Pancreas (tissue), 10 donors: ENCODE results near the gene GDF11. TPM values are rescaled to one million over a fixed set of nuclear protein-coding genes. Genes with fewer than 3 reads are reported as not detected.

Source experiments
- ATAC-seq, 4 donors: fragments of 200-7000 bp; cut with Tn5 transposase; one replicate each; pipeline versions ENCODE4 v1.8.0 to v1.9.1; 2020; ENCODE audit warnings: mild to moderate bottlenecking in 4 of 4, moderate library complexity in 4 of 4
- DNase-seq, 6 donors: peaks; one replicate each; pipeline ENCODE4 v3.0.0-alpha.2; 2020
- FAIRE-seq: peaks from 2 replicates; lab custom pipeline; 2012; peaks lifted over from hg19 to GRCh38; lab: Jason Lieb, UNC
- H3K27ac ChIP-seq, 4 donors: fragments of 200-600 bp; sonication (generic); 1 replicate in 3 of 4; 2 replicates in 1 of 4; pipeline versions ENCODE4 v1.5.0 to v1.8.0; 2020
- H3K27me3 ChIP-seq, 4 donors: fragments of 200-600 bp; one replicate each; pipeline ENCODE4 v1.8.0; 2021
- H3K36me3 ChIP-seq, 3 donors: fragments of 200-600 bp; sonication (generic) in 1 of 3; one replicate each; pipeline versions ENCODE4 v1.5.0 to v1.8.0; 2020 to 2021
- H3K4me1 ChIP-seq, 3 donors: fragments of 200-600 bp; one replicate each; pipeline ENCODE4 v1.8.0; 2021
- H3K4me3 ChIP-seq, 4 donors: fragments of 200-600 bp; sonication (generic) in 2 of 4; one replicate each; pipeline versions ENCODE4 v1.5.0 to v1.8.0; 2020 to 2021
- H3K9me3 ChIP-seq, 4 donors: fragments of 200-600 bp; one replicate each; pipeline ENCODE4 v1.8.0; 2021
- CTCF ChIP-seq, 4 donors: fragments of 200-600 bp; sonication (generic) in 3 of 4; IDR thresholded peaks; one replicate each; pipeline versions ENCODE4 v1.5.0 to v1.8.0; 2021; ENCODE audit warnings: antibody characterized with exemption in 4 of 4
- WGBS, 2 donors: extraction: QIAGEN DNeasy Blood & Tissue Kit; methylation state at CpG; one replicate each; pipeline ENCODE4 v1.1.7; 2013; 5-methylcytosine and 5-hydroxymethylcytosine counted together
- intact Hi-C, 3 donors: fragments of 100-400 bp; cut with DNase I; formaldehyde crosslinking; loops; one replicate each; pipeline versions ENCODE4 v1.11.1 to v1.14.2; 2022
- polyA plus RNA-seq, 2 donors: library from polyadenylated mRNA; stranded (reverse); fragments of 200-250 nt; gene quantifications; one replicate each; pipeline ENCODE4 v1.2.3, GENCODE V29; 2013
- total RNA-seq, 6 donors: library from RNA; stranded (reverse); fragmentation: NEBNext Ultra II Directional in 4 of 6; extraction: Animal tissue kit (Norgen Biotek cat#: 25700) in 4 of 6; gene quantifications; one replicate each; pipeline versions ENCODE4 v1.2.1 to v1.2.4, GENCODE V29; 2021 to 2023
- donor health status: healthy with polysubstance abuse.
- donor health status: DM: no; HTN: no; CAD: no; lungs with moderate emphysema.
- donor health status: DM: no; HTN: no; CAD: no.
- donor health status: control.
- donor health status: control.
- donor health status: Bipolar disorder and iron deficiency.
- donor health status: DM: yes; HTN: yes; CAD: no.
- donor health status: DM: no; HTN: no; CAD: no.
- donor health status: DM: no; HTN: no; CAD: no.
- donor health status: DM: yes; HTN: yes; CAD: no.

Gene GDF11
- total and polyA plus RNA-seq, 8 donors: 0.91 to 3.5 (median 1.3) TPM

- H3K4me3 ChIP-seq: no peak overlapping the region
- H3K36me3 ChIP-seq: no peaks in the 10 kb centered on the region
- no peak for DNase-seq
- ATAC-seq: no peak
- intact Hi-C loops: no loop called here
- TF ChIP-seq CTCF (IDR thresholded peaks at IDR 0.05): no peak
- no peak for FAIRE-seq
- no peaks in the 10 kb centered on the region for H3K27me3 ChIP-seq
- H3K9me3 ChIP-seq: no peaks in the 10 kb centered on the region
- no peak overlapping the region for H3K27ac ChIP-seq
- peaks cover 14 to 18% (median 15%) of the 10 kb centered on the region in 3 donors for H3K4me1 ChIP-seq
- 35 to 44% methylated on average over 1 of the region's 1 CpG for WGBS, 2 donors
Measured at GRCh38 chr12:55712700-55713415, 30.1 kb upstream of the GDF11 start.

GRCh38 chr12:55713721-55714120 lies 29.2 kb upstream of the GDF11 start:
- FAIRE-seq: no peak
- H3K9me3 ChIP-seq: no peaks in the 10 kb centered on the region
- no peaks in the 10 kb centered on the region for H3K36me3 ChIP-seq
- intact Hi-C loops: no loop called here
- no peak overlapping the region for H3K4me3 ChIP-seq
- TF ChIP-seq CTCF (IDR thresholded peaks at IDR 0.05): no peak
- peaks cover 14 to 26% (median 15%) of the 10 kb centered on the region in 3 donors for H3K4me1 ChIP-seq
- no peak overlapping the region for H3K27ac ChIP-seq
- DNase-seq: no peak
- no peak for ATAC-seq
- 40 to 56% methylated on average over 2 of the region's 2 CpGs for WGBS, 2 donors
- no peaks in the 10 kb centered on the region for H3K27me3 ChIP-seq

- 54 to 63% methylated on average over 7 of the region's 7 CpGs for whole genome bisulfite sequencing, 2 donors
- FAIRE-seq: peak; percentile 5
- Histone ChIP-seq H3K27me3 (no peaks in the 10 kb centered on the region), H3K36me3 (no peaks in the 10 kb centered on the region), H3K9me3 (no peaks in the 10 kb centered on the region), H3K4me3 (peak overlapping the region; percentile 55 to 77 (median 66)), H3K4me1 (peaks cover 15 to 37% (median 25%) of the 10 kb centered on the region in 3 donors), H3K27ac (peak overlapping the region; percentile 85 to 96 (median 90))
- intact Hi-C loops: no loop called here
- no peak for DNase-seq
- ATAC-seq: no peak
- no peak for TF ChIP-seq CTCF (IDR thresholded peaks at IDR 0.05)
Measured at GRCh38 chr12:55715169-55715764, 27.7 kb upstream of the GDF11 start.

- Histone ChIP-seq H3K4me3 (peak within 1 kb of the TSS; percentile 55 to 77 (median 66)), H3K27me3 (no peaks in the 10 kb centered on the region), H3K4me1 (peaks cover 15 to 44% (median 31%) of the 10 kb centered on the region in 3 donors), H3K36me3 (no peaks in the 10 kb centered on the region), H3K27ac (peak within 1 kb of the TSS; percentile 85 to 96 (median 90)), H3K9me3 (no peaks in the 10 kb centered on the region)
- TF ChIP-seq CTCF (IDR thresholded peaks at IDR 0.05): no peak
- FAIRE-seq (no peak), ATAC-seq (peak; percentile 80 to 86 (median 84)), DNase-seq (peak; percentile 91 to 99 (median 96))
- 0 to 1% methylated on average over 42 of the region's 42 CpGs for WGBS, 2 donors
- intact Hi-C loops: no loop called here
Measured at GRCh38 chr12:55715833-55716581, 26.9 kb upstream of the GDF11 start, which contains the start of gene BLOC1S1. BLOC1S1 (plus strand) TSS chr12:55716046; CDS start chr12:55716052, 6 bp downstream.
